NCI-H2196 treated with DMSO at 0.1 percent for 48 hours (cell line): ENCODE data around the gene RYR1.
"Not testable (repeated sequence)": the region's sequence is repeated elsewhere in the genome, so short reads cannot be mapped to it uniquely, and the experiment has no call there.

ENCODE experiments used
- DNase-seq: peaks from one replicate; lab custom pipeline; 2025; ENCODE audit not compliant: unreplicated experiment; lab: John Stamatoyannopoulos, UW

The RYR1 gene

DNA sequence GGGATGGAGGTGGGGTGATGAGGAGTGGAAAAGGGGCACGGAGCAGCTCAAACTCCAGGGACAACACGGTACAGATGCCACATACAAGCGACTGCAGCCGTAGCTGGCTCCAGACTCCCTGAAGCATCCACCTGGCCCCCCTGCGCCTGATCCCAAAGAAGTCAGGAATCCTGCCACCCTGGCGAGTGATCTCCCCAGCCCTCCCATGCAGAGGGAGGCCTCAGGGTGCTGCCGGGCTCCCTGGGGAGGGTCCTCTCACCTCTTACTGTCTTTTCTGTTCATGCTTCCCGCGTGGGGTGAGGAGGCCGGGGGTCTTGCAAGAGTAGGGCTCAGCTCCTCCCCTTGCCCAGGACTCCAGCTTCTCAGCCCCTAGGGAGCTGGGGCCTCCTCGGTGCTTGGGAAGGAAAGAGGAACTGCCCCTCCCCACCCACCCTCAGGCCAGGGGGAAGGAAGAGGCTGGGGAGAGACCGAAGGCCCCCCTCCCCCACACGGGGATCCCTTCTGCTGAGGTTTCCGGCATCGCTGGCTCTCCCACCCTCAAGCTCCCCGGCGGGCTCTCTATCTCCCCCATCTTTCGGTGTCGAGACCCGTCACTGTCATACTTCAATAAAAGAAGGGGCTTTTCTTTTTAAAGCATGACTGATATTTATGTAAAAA is 7.6 kb upstream of the RYR1 start, which contains the start of gene RASGRP4:
TSS of gene RASGRP4 (minus strand) at position 410 of the 657 bp plus-strand sequence. CDS start at position 282, 128 bp downstream.
- DNase-seq = no peak

- DNase-seq = not testable (repeated sequence)
Observed at GRCh38 chr19:38427035-38427677, 6.3 kb upstream of the RYR1 start.

- DNase-seq = no peak
Observed at GRCh38 chr19:38429055-38429810, 4.3 kb upstream of the RYR1 start.

GRCh38 chr19:38429811-38430156 is 3.7 kb upstream of the RYR1 start:
- no peak for DNase-seq

- DNase-seq = no peak
Observed at GRCh38 chr19:38430931-38431330, 2.6 kb upstream of the RYR1 start.

- DNase-seq = no peak
Observed at GRCh38 chr19:38434549-38435051, 1.1 kb downstream of the RYR1 start.

DNA sequence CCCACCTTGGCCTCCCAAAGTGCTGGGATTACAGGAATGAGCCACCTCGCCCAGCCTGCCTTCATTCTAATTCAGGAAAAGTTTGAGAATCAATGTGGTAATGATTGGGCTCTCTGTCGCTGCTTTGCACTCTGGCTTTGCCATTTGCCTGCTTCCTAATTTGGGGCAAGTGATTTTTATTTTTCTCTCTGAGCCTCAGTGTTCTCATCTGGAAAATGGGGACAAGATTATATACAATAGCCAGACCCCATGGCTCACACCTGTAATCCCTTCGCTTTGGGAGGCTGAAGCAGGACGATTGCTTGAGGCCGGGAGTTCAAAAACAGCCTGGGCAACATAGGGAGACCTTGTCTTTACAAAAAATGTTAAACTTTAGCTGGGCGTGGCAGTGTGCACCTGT is 3.8 kb downstream of the RYR1 start:
- no peak for DNase-seq

- DNase-seq = no peak
Observed at GRCh38 chr19:38437917-38438316, 4.4 kb downstream of the RYR1 start.

DNA sequence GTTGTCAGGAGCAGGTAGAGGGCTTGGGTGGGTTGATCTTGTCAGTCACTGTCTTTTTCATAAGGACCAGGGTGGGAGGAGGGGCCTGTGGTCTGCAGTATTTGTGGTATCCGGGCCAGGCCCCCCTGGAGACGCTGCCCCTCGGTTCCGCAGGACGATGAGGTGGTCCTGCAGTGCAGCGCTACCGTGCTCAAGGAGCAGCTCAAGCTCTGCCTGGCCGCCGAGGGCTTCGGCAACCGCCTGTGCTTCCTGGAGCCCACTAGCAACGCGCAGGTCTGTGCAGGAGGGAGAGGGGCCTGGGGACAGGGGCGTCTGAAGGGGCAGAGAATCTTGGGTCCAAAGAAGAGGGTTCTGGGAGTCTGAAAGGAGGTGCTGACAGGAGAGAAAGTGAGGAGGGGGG is 7.1 kb downstream of the RYR1 start:
- DNase-seq = no peak

- no peak for DNase-seq
Observed at GRCh38 chr19:38441657-38442348, 8.3 kb downstream of the RYR1 start.

GRCh38 chr19:38442736-38443135 is 9.2 kb downstream of the RYR1 start:
- no peak for DNase-seq

DNA sequence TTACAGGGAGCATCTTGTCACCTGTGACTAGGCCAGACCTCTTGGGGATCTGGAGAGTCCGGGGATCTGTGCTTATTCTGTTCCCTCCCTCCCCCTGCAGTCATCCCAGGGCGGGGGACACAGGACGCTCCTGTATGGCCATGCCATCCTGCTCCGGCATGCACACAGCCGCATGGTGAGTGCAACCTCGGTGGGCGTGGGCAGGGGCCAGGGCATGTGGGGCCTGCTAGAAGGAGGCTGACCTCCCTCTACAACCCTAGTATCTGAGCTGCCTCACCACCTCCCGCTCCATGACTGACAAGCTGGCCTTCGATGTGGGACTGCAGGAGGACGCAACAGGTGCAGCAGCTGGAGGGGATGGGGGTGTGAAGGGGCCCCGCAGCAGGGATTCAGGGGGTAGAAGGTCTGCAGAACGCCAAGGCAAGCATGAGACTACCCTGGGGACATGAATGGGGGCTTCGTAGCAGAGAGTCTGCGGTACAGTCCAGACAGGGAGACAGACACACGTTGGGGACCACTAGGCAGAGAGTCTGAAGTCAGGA is 10.0 kb downstream of the RYR1 start:
- DNase-seq = no peak

GRCh38 chr19:38444026-38444425 is 10.5 kb downstream of the RYR1 start:
- DNase-seq = no peak

DNA sequence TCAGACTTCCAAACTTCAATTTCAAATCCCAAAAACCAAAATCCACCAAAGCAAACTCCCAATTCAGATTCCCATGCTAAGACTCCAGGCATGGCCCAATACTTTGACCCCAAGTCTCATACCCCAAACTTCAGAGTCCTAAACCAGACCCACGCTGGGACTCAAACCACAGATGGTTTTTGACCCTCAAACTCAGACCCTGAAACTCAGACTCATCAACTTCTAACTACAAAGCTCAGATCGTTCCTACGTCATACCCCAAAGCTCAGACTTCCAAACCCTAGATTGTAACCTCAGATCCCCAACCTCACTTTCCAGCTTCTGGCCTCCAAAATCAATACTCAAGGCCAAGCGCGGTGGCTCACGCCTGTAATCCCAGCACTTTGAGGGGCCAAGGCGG is 11.9 kb downstream of the RYR1 start:
- DNase-seq = no peak

DNA sequence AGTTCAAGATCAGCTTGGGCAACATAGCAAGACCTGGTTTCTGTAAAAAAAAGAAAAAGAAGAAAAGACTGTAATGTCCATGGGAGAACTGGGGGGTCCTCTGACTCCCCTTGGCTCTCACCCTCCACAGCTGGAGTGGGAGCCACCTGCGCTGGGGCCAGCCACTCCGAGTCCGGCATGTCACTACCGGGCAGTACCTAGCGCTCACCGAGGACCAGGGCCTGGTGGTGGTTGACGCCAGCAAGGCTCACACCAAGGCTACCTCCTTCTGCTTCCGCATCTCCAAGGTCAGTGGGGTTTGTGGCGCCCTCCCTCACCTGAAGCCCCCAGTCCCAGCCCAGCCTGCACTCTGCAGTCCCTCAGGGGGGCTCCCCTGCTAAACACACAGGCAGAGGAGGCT is 14.7 kb downstream of the RYR1 start:
- no peak for DNase-seq

GRCh38 chr19:38449518-38449917 is 16.0 kb downstream of the RYR1 start:
- no peak for DNase-seq

GRCh38 chr19:38451036-38451435 is 17.5 kb downstream of the RYR1 start:
- no peak for DNase-seq

GRCh38 chr19:38451629-38452028 is 18.1 kb downstream of the RYR1 start:
- DNase-seq = no peak

DNA sequence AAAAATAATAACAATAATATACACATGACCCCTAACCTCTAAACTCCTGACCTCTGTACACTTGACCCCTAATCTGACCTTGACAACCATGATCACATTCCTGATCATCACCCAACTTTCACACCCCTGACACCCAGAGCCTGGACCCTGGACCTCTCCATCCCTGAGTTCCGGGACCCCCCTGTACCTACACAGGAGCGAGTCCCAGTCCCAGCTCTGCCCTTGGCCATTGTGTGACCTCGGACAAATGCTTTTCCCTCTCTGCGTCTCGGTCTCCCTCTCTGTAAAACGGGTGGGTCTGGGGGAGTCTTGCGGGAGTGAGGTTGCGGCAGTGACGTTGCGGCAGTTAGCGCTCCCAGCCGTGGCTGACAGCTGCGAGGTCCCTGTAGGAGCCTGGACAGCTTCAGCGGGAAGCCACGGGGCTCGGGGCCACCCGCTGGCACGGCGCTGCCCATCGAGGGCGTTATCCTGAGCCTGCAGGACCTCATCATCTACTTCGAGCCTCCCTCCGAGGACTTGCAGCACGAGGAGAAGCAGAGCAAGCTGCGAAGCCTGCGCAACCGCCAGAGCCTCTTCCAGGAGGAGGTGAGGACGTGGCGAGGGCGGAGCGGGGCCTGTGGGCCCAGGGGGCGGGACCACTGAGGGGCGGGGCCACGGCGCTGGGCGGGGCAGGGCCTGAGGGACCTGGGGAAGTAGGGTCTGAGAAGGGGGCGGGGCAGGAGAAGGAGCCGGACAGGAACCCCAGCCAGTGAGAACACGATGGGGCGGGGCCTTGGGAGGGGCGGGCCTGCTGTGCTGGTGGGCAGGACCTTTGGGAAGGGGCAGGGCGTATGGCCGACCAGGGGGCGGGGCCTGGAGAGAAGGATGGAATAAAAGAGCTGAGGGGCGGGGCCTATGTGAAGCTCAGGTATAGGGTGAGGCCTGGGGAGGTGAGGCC is 19.2 kb downstream of the RYR1 start:
- DNase-seq = no peak

DNA sequence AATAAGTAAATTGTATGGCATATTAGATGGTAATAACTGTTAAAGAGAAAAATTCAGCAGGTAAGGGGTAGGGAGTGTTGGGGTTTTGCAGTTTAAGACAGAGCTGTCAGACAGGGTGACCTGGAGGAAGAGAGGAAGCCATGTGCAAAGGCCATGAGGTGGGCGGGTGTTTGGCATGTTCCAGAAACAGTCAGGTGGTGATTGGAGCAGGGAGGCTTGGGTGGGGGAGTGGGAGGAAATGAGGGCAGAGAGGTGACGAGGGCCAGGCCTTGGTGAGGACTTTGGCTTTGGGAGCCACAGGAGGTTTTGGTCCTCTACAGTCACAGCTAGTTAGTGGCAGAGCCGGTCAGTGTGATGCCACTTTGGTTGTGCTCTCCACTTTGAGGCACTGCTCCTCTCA is 20.1 kb downstream of the RYR1 start:
- no peak for DNase-seq
